ENCODE data around the gene SAA2.

SAA2 gene

GRCh38 chr11:18280438-18281045 is 32.1 kb upstream of the SAA2 start:
- H3K79me2 ChIP-seq (ENCODE audit: insufficient read depth, low read length): no peaks in the 10 kb centered on the region
- H3K36me3 ChIP-seq (ENCODE audit: insufficient read depth, low read length): peaks cover 42% of the 10 kb centered on the region; the same call in 1 of the 2 replicates
- H3K9ac ChIP-seq (ENCODE audit: low read depth, low read length, poor library complexity, severe bottlenecking): no peak overlapping the region
- H2AFZ ChIP-seq (ENCODE audit: low read length): no peak overlapping the region
- H3K27me3 ChIP-seq (ENCODE audit: insufficient read depth, low read length, poor library complexity, severe bottlenecking): no peaks in the 10 kb centered on the region
- peaks cover 7% of the 10 kb centered on the region for H3K4me1 ChIP-seq (ENCODE audit: insufficient read depth, low read length, poor library complexity, severe bottlenecking)
- no peaks in the 10 kb centered on the region for H4K20me1 ChIP-seq (ENCODE audit: insufficient read depth, low read length, poor library complexity, severe bottlenecking)
- TF ChIP-seq CTCF (conservative IDR thresholded peaks at IDR 0.05; ENCODE audit: low read length) (no peak), EZH2phosphoT487 (IDR thresholded peaks at IDR 0.05; ENCODE audit: borderline replicate concordance) (no peak)
- no peaks in the 10 kb centered on the region for H3F3A ChIP-seq (ENCODE audit: low read depth)
- H3K4me3 ChIP-seq (ENCODE audit: low read length, poor library complexity, severe bottlenecking): no peak overlapping the region
- H3K9me2 ChIP-seq (replicated peaks; ENCODE audit: low read depth, low read length): no peaks in the 10 kb centered on the region
- H3K4me2 ChIP-seq (ENCODE audit: low read depth, low read length, poor library complexity, severe bottlenecking): no peak overlapping the region
- H3K9me3 ChIP-seq (ENCODE audit: insufficient read depth, low read depth, low read length): no peaks in the 10 kb centered on the region

GRCh38 chr11:18277565-18278271 is 29.2 kb upstream of the SAA2 start:
- TF ChIP-seq CTCF (conservative IDR thresholded peaks at IDR 0.05; ENCODE audit: low read length) (no peak), EZH2phosphoT487 (IDR thresholded peaks at IDR 0.05; ENCODE audit: borderline replicate concordance) (no peak)
- no peaks in the 10 kb centered on the region for H3K79me2 ChIP-seq (ENCODE audit: insufficient read depth, low read length)
- no peaks in the 10 kb centered on the region for H3K9me3 ChIP-seq (ENCODE audit: insufficient read depth, low read depth, low read length)
- no peak overlapping the region for H3K4me2 ChIP-seq (ENCODE audit: low read depth, low read length, poor library complexity, severe bottlenecking)
- no peaks in the 10 kb centered on the region for H3K4me1 ChIP-seq (ENCODE audit: insufficient read depth, low read length, poor library complexity, severe bottlenecking)
- no peak overlapping the region for H3K4me3 ChIP-seq (ENCODE audit: low read length, poor library complexity, severe bottlenecking)
- no peak overlapping the region for H2AFZ ChIP-seq (ENCODE audit: low read length)
- no peaks in the 10 kb centered on the region for H4K20me1 ChIP-seq (ENCODE audit: insufficient read depth, low read length, poor library complexity, severe bottlenecking)
- peaks cover 26% of the 10 kb centered on the region; the same call in 1 of the 2 replicates for H3K36me3 ChIP-seq (ENCODE audit: insufficient read depth, low read length)
- H3F3A ChIP-seq (ENCODE audit: low read depth): no peaks in the 10 kb centered on the region
- no peaks in the 10 kb centered on the region for H3K9me2 ChIP-seq (replicated peaks; ENCODE audit: low read depth, low read length)
- no peaks in the 10 kb centered on the region for H3K27me3 ChIP-seq (ENCODE audit: insufficient read depth, low read length, poor library complexity, severe bottlenecking)
- no peak overlapping the region for H3K9ac ChIP-seq (ENCODE audit: low read depth, low read length, poor library complexity, severe bottlenecking)

GRCh38 chr11:18271206-18271605 is 22.7 kb upstream of the SAA2 start:
- Histone ChIP-seq H3K9me2 (replicated peaks; ENCODE audit: low read depth, low read length) (no peaks in the 10 kb centered on the region), H3K27me3 (ENCODE audit: insufficient read depth, low read length, poor library complexity, severe bottlenecking) (no peaks in the 10 kb centered on the region), H3F3A (ENCODE audit: low read depth) (no peaks in the 10 kb centered on the region), H3K9ac (ENCODE audit: low read depth, low read length, poor library complexity, severe bottlenecking) (no peak overlapping the region), H3K9me3 (ENCODE audit: insufficient read depth, low read depth, low read length) (no peaks in the 10 kb centered on the region), H3K4me1 (ENCODE audit: insufficient read depth, low read length, poor library complexity, severe bottlenecking) (no peaks in the 10 kb centered on the region), H2AFZ (ENCODE audit: low read length) (no peak overlapping the region), H3K36me3 (ENCODE audit: insufficient read depth, low read length) (no peaks in the 10 kb centered on the region), H3K79me2 (ENCODE audit: insufficient read depth, low read length) (no peaks in the 10 kb centered on the region), H4K20me1 (ENCODE audit: insufficient read depth, low read length, poor library complexity, severe bottlenecking) (no peaks in the 10 kb centered on the region), H3K4me3 (ENCODE audit: low read length, poor library complexity, severe bottlenecking) (no peak overlapping the region), H3K4me2 (ENCODE audit: low read depth, low read length, poor library complexity, severe bottlenecking) (no peak overlapping the region)
- TF ChIP-seq EZH2phosphoT487 (IDR thresholded peaks at IDR 0.05; ENCODE audit: borderline replicate concordance): no peak
- TF ChIP-seq CTCF (conservative IDR thresholded peaks at IDR 0.05; ENCODE audit: low read length): no peak
